Fibroblast of gingiva (primary cell): Measurements from ENCODE around the gene TTC9B.
"Not testable (repeated sequence)": the region's sequence is repeated elsewhere in the genome, so short reads cannot be mapped to it uniquely, and the experiment has no call there.

ENCODE experiments used
- DNase-seq: peaks from one replicate; pipeline ENCODE4 v3.0.0-alpha.2; 2011; ENCODE audit warnings: low read depth

Gene TTC9B

GRCh38 chr19:40170303-40170989, 47.7 kb downstream of the TTC9B start:
- not testable (repeated sequence) for DNase-seq

DNA sequence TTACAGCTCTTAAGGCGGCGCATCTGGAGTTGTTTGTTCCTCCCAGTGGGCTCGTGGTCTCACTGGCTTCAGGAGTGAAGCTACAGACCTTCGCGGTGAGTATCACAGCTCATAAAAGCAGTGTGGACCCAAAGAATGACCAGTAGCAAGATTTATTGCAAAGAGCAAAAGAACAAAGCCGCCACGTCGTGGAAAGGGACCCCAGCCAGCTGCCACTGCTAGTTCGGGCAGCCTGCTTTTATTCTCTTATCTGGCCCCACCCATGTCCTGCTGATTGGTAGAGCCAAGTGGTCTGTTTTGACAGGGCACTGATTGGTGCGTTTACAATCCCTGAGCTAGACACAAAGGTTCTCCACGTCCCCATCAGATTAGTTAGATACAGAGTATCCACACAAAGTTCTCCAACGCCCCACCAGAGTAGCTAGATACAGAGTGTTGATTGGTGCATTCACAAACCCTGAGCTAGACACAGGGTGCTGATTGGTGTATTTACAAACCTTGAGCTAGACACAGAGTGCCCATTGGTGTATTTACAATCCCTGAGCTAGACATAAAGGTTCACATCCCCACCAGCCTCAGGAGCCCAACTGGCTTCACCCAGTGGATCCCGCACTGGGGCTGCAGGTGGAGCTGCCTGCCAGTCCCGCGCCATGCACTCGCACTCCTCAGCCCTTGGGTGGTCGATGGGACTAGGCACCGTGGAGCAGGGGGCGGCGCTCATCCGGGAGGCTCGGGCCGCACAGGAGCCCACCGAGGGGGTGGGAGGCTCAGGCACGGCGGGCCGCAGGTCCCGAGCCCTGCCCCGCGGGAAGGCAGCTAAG, 48.5 kb downstream of the TTC9B start:
- not testable (repeated sequence) for DNase-seq
